Measurements from ENCODE around the gene TRMT112. TPM values are rescaled to one million over a fixed set of nuclear protein-coding genes. Genes with fewer than 3 reads are reported as not detected.

TRMT112 gene
- total and polyA plus RNA-seq, 2 experiments from 2014 or later: 298 to 927 TPM

DNA sequence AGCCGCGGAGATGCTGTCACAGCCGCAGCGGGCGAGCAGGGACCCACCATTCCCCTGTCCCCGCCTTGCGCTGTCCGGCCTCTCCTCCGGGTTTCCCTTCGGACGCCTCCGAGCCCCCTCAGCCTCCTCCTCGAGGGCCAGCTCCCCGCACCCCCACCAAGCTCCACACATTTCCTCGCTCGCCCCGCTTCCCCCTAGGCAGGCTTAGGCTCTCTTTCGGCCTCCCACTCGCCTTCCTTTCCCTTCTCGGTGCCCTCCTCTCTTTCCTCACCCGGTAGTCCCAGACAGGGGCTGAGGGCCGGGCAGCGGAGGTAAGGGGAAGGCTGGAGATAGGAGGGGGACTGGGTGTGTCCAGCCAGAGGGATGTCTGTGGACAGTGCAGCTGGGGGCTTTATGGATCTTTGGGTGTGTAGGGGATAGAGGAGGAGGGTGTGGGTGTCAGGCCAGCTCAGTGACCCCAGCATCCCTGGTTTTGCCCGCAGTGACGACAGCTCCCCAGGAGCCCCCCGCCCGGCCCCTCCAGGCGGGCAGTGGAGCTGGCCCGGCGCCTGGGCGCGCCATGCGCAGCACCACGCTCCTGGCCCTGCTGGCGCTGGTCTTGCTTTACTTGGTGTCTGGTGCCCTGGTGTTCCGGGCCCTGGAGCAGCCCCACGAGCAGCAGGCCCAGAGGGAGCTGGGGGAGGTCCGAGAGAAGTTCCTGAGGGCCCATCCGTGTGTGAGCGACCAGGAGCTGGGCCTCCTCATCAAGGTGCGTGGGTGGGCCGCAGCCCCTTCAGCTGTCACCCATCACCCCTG lies 24.7 kb downstream of the TRMT112 start (continued):
- TF ChIP-seq ZNF331 (CRISPR knock-in tag; IDR thresholded peaks at IDR 0.05; ENCODE audit: low read depth) (no peak), NANOG (IDR thresholded peaks at IDR 0.05; ENCODE audit: borderline replicate concordance) (no peak), STAT1 (IDR thresholded peaks at IDR 0.05; ENCODE audit: unreplicated experiment) (no peak), JUNB (IDR thresholded peaks at IDR 0.05; ENCODE audit: unreplicated experiment) (no peak), EZH2 (IDR thresholded peaks at IDR 0.05; ENCODE audit: low read depth, unreplicated experiment) (peak; percentile 90), EZH2phosphoT487 (IDR thresholded peaks at IDR 0.05; ENCODE audit: unreplicated experiment) (peak; percentile 89)

- peaks cover 16% of the 10 kb centered on the region for H4K20me1 ChIP-seq (replicated peaks; ENCODE audit: insufficient read depth)
- Mint-ChIP-seq H3K27me3 (ENCODE audit: insufficient read depth, low read depth, poor library complexity) (peaks cover 75% of the 10 kb centered on the region), H3K4me1 (peaks cover 6% of the 10 kb centered on the region), H3K4me3 (peak overlapping the region; percentile 59; the same call in 2 of the 3 replicates), H3K36me3 (ENCODE audit: low read depth) (no peaks in the 10 kb centered on the region; the same call in 2 of the 3 replicates), H3K9me3 (no peaks in the 10 kb centered on the region; the same call in 1 of the 3 replicates), H3K27ac (no peak overlapping the region)
- peak overlapping the region; percentile 78 for H3K4me2 ChIP-seq
- no peak; the same call in 1 of the 3 replicates for ATAC-seq
- H3K27me3 ChIP-seq (ENCODE audit: insufficient read depth): peaks cover 83% of the 10 kb centered on the region
- no peaks in the 10 kb centered on the region; the same call in 1 of the 2 replicates for H3K4me1 ChIP-seq (ENCODE audit: insufficient read depth)
- no peaks in the 10 kb centered on the region for H3K9me2 ChIP-seq (ENCODE audit: insufficient read depth)
- H3K4me3 ChIP-seq: peak overlapping the region; percentile 59
- no peaks in the 10 kb centered on the region for H3K79me2 ChIP-seq (replicated peaks; ENCODE audit: insufficient read depth)
- no peaks in the 10 kb centered on the region for H3K36me3 ChIP-seq (ENCODE audit: insufficient read depth)
- H3K27ac ChIP-seq (ENCODE audit: low read depth): no peak overlapping the region
- peaks cover 14% of the 10 kb centered on the region; the same call in 1 of the 2 replicates for H3F3A ChIP-seq (replicated peaks; ENCODE audit: low read depth)
- no peak for DNase-seq (ENCODE audit: low spot score)
- no peak overlapping the region for H2AFZ ChIP-seq
- TF ChIP-seq EZH2 (IDR thresholded peaks at IDR 0.05; ENCODE audit: low read depth, unreplicated experiment): peak; percentile 79
- no peak for TF ChIP-seq JUNB (IDR thresholded peaks at IDR 0.05; ENCODE audit: unreplicated experiment)
- TF ChIP-seq REST (IDR thresholded peaks at IDR 0.05; ENCODE audit: unreplicated experiment): no peak
- no peak for TF ChIP-seq CREB1 (CRISPR knock-in tag; IDR thresholded peaks at IDR 0.05; ENCODE audit: low read depth)
- TF ChIP-seq ZNF462 (CRISPR knock-in tag; IDR thresholded peaks at IDR 0.05): no peak
- TF ChIP-seq CTCF (conservative IDR thresholded peaks at IDR 0.05; ENCODE audit: low read depth in 2 of 2): no peak
- TF ChIP-seq POLR2AphosphoS5 (IDR thresholded peaks at IDR 0.05; ENCODE audit: low read depth): no peak
- no peak for TF ChIP-seq NANOG (IDR thresholded peaks at IDR 0.05; ENCODE audit: borderline replicate concordance)
- peak; percentile 26 for TF ChIP-seq EZH2phosphoT487 (IDR thresholded peaks at IDR 0.05; ENCODE audit: unreplicated experiment)
Observed at GRCh38 chr11:64291752-64292459, 25.5 kb downstream of the TRMT112 start.

Measured in GM23338 (cell line).